Neural cell (in vitro differentiated cells): ENCODE data around the gene TARBP2.

Source experiments
- CTCF ChIP-seq: fragments of 450-650 bp; IDR thresholded peaks from 2 replicates; pipeline ENCODE4 v1.5.1; 2014; ENCODE audit warnings: antibody characterized with exemption, mild to moderate bottlenecking, moderate library complexity; ENCODE audit not compliant: poor library complexity, severe bottlenecking
- EP300 ChIP-seq: fragments of 450-650 bp; conservative IDR thresholded peaks from 2 replicates; pipeline ENCODE4 v1.6.1; 2014; ENCODE audit warnings: antibody characterized with exemption, mild to moderate bottlenecking, moderate library complexity; ENCODE audit not compliant: poor library complexity, severe bottlenecking
- EZH2 ChIP-seq: fragments of 200-600, 300-800 bp; shearing (Covaris generic), sonication (generic); IDR thresholded peaks from 2 replicates; pipeline ENCODE4 v1.6.1; 2014; ENCODE audit warnings: antibody characterized with exemption, low read length, borderline replicate concordance, mild to moderate bottlenecking; ENCODE audit not compliant: insufficient read depth, poor library complexity, severe bottlenecking
- RAD21 ChIP-seq: fragments of 450-650 bp; conservative IDR thresholded peaks from 2 replicates; pipeline ENCODE4 v1.6.1; 2014; ENCODE audit warnings: antibody characterized with exemption, mild to moderate bottlenecking, moderate library complexity
- SMC3 ChIP-seq: fragments of 450-650 bp; conservative IDR thresholded peaks from 2 replicates; pipeline ENCODE4 v1.6.1; 2014; ENCODE audit warnings: antibody characterized with exemption, mild to moderate bottlenecking, moderate library complexity; ENCODE audit not compliant: poor library complexity
- TF ChIP-seq, protein P1 (sequence below): IDR thresholded peaks from 2 replicates; pipeline ENCODE4 v1.6.1; 2012; ENCODE audit warnings: borderline replicate concordance

- no peak for TF ChIP-seq CTCF
- no peak for TF ChIP-seq EZH2
- no peak for TF ChIP-seq RAD21
- no peak for TF ChIP-seq SMC3
- TF ChIP-seq EP300: no peak
- TF ChIP-seq, protein P1, sequence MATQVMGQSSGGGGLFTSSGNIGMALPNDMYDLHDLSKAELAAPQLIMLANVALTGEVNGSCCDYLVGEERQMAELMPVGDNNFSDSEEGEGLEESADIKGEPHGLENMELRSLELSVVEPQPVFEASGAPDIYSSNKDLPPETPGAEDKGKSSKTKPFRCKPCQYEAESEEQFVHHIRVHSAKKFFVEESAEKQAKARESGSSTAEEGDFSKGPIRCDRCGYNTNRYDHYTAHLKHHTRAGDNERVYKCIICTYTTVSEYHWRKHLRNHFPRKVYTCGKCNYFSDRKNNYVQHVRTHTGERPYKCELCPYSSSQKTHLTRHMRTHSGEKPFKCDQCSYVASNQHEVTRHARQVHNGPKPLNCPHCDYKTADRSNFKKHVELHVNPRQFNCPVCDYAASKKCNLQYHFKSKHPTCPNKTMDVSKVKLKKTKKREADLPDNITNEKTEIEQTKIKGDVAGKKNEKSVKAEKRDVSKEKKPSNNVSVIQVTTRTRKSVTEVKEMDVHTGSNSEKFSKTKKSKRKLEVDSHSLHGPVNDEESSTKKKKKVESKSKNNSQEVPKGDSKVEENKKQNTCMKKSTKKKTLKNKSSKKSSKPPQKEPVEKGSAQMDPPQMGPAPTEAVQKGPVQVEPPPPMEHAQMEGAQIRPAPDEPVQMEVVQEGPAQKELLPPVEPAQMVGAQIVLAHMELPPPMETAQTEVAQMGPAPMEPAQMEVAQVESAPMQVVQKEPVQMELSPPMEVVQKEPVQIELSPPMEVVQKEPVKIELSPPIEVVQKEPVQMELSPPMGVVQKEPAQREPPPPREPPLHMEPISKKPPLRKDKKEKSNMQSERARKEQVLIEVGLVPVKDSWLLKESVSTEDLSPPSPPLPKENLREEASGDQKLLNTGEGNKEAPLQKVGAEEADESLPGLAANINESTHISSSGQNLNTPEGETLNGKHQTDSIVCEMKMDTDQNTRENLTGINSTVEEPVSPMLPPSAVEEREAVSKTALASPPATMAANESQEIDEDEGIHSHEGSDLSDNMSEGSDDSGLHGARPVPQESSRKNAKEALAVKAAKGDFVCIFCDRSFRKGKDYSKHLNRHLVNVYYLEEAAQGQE: no peak
Measured at GRCh38 chr12:53453953-53454640, 47.0 kb upstream of the TARBP2 start.
